Nephron (organoid): Measurements from ENCODE around the gene SCAF1.

Experiments used
- H3K27ac Mint-ChIP-seq, 3 experiments: 2 replicates each; pipeline ENCODE4 v1.8.0; 2020; ENCODE audit warnings: mixed read lengths in 3 of 3, mild to moderate bottlenecking in 2 of 3, moderate library complexity in 1 of 3
- H3K27me3 Mint-ChIP-seq: 2 replicates; pipeline ENCODE4 v1.8.0; 2021; ENCODE audit warnings: low read depth, mild to moderate bottlenecking, moderate library complexity, mixed read lengths
- H3K36me3 Mint-ChIP-seq: 2 replicates; pipeline ENCODE4 v1.8.0; 2020; ENCODE audit warnings: low read depth, mixed read lengths
- H3K4me1 Mint-ChIP-seq: 2 replicates; pipeline ENCODE4 v1.8.0; 2020; ENCODE audit warnings: mixed read lengths
- H3K4me3 Mint-ChIP-seq, 3 experiments: 2 replicates each; pipeline ENCODE4 v1.8.0; 2020; ENCODE audit warnings: mild to moderate bottlenecking in 3 of 3, mixed read lengths in 3 of 3, moderate library complexity in 2 of 3
- H3K9me3 Mint-ChIP-seq: 2 replicates; pipeline ENCODE4 v1.8.0; 2020; ENCODE audit warnings: mixed read lengths
- CTCF ChIP-seq, 3 experiments: fragments of 200-600 bp; sonication (generic); IDR thresholded peaks; one replicate each; pipeline ENCODE4 v1.5.0; 2021; ENCODE audit warnings: antibody characterized with exemption in 3 of 3; ENCODE audit not compliant: unreplicated experiment in 3 of 3

Gene SCAF1

GRCh38 chr19:49677901-49678674, 36.1 kb downstream of the SCAF1 start:
- Mint-ChIP-seq H3K27me3 (no peaks in the 10 kb centered on the region), H3K9me3 (no peaks in the 10 kb centered on the region), H3K4me3 (peak overlapping the region; percentile 92 to 96 (median 92)), H3K4me1 (peaks cover 23% of the 10 kb centered on the region), H3K36me3 (peaks cover 16% of the 10 kb centered on the region), H3K27ac (peak overlapping the region; percentile 94 to 100 (median 99))
- peak; percentile 71 for TF ChIP-seq CTCF (IDR thresholded peaks at IDR 0.05; ENCODE audit: unreplicated experiment in 3 of 3)

- peak overlapping the region; percentile 92 to 96 (median 92) for H3K4me3 Mint-ChIP-seq
- no peaks in the 10 kb centered on the region for H3K9me3 Mint-ChIP-seq
- H3K36me3 Mint-ChIP-seq, result peaks cover 27% of the 10 kb centered on the region
- TF ChIP-seq CTCF (IDR thresholded peaks at IDR 0.05; ENCODE audit: unreplicated experiment in 3 of 3), result no peak
- no peaks in the 10 kb centered on the region for H3K27me3 Mint-ChIP-seq
- peak overlapping the region; percentile 81 to 100 (median 83) for H3K27ac Mint-ChIP-seq
- peaks cover 23% of the 10 kb centered on the region for H3K4me1 Mint-ChIP-seq
Measured at GRCh38 chr19:49678985-49679770, 37.2 kb downstream of the SCAF1 start.

GRCh38 chr19:49679771-49680413, 37.9 kb downstream of the SCAF1 start:
- no peaks in the 10 kb centered on the region for H3K27me3 Mint-ChIP-seq
- H3K27ac Mint-ChIP-seq, result peak overlapping the region; percentile 81 to 93 (median 83)
- peaks cover 23% of the 10 kb centered on the region for H3K4me1 Mint-ChIP-seq
- H3K4me3 Mint-ChIP-seq, result peak overlapping the region; percentile 92 to 96 (median 92)
- no peaks in the 10 kb centered on the region for H3K9me3 Mint-ChIP-seq
- peaks cover 28% of the 10 kb centered on the region for H3K36me3 Mint-ChIP-seq
- TF ChIP-seq CTCF (IDR thresholded peaks at IDR 0.05; ENCODE audit: unreplicated experiment in 3 of 3), result no peak

- peak; percentile 99 to 100 (median 100) for TF ChIP-seq CTCF (IDR thresholded peaks at IDR 0.05; ENCODE audit: unreplicated experiment in 3 of 3)
Measured at GRCh38 chr19:49680421-49681351, 38.7 kb downstream of the SCAF1 start.

GRCh38 chr19:49681830-49682229, 39.8 kb downstream of the SCAF1 start:
- no peak overlapping the region for H3K4me3 Mint-ChIP-seq
- H3K9me3 Mint-ChIP-seq, result no peaks in the 10 kb centered on the region
- H3K4me1 Mint-ChIP-seq, result peaks cover 27% of the 10 kb centered on the region
- H3K27me3 Mint-ChIP-seq, result no peaks in the 10 kb centered on the region
- peaks cover 39% of the 10 kb centered on the region for H3K36me3 Mint-ChIP-seq
- TF ChIP-seq CTCF (IDR thresholded peaks at IDR 0.05; ENCODE audit: unreplicated experiment in 3 of 3), result no peak
- H3K27ac Mint-ChIP-seq, result no peak overlapping the region

More at GRCh38 chr19:49680421-49681351, 38.7 kb downstream of the SCAF1 start:
- no peaks in the 10 kb centered on the region for H3K27me3 Mint-ChIP-seq
- peak overlapping the region; percentile 81 to 93 (median 83) for H3K27ac Mint-ChIP-seq
- peak overlapping the region; percentile 92 to 96 (median 92) for H3K4me3 Mint-ChIP-seq
- H3K9me3 Mint-ChIP-seq, result no peaks in the 10 kb centered on the region
- peaks cover 27% of the 10 kb centered on the region for H3K4me1 Mint-ChIP-seq
- H3K36me3 Mint-ChIP-seq, result peaks cover 35% of the 10 kb centered on the region
